ENCODE measurements around the gene TGFB3.
"Not testable (repeated sequence)": the region's sequence is repeated elsewhere in the genome, so short reads cannot be mapped to it uniquely, and the experiment has no call there.

TGFB3 gene

DNA sequence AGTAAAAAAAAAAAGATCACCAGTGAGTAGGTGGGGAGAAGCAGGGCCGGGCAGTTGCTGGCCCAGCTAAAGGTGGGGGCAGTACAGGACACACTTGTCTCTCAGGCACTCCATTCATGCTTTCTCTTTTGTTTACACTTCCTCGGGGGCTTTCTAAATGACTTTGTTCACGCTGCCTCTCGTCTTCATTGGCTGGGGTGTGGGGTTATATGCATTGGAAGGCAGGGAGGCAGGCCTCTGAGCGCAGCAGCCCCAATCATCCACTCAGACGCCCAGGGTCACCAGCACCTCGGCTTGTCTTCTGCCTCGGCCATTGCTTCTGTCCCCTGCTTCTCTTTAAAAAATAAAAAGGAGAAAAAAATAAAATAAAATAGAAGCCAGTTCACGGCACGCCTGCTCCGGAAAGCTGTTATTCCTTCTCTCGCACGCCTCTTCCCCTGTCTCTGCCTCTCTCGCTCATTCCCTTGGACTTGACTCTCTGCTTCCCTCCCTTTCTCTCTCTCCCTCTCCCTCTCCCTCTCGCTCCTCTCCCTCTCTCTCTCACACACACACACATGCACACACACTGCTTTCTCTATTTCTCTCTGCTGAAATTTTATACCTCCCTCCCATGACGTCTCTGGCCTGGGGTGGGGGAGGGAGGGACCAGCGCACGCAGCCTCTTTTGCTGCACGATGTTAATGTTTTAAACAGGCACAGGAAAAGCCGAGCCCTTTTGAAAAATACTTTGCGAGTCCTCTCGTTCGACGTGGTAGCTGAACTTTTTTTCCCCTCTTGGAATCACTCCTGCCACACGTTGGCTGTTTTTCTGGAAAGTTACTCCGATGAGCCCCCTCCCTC lies at the start of gene TGFB3:
TGFB3 (minus strand) TSS at position 570 of the 840 bp plus-strand sequence. CDS start 1,102 bp downstream, outside the sequence.
- DNase-seq (ENCODE audit: low read depth, low spot score), result peak; percentile 90

DNA sequence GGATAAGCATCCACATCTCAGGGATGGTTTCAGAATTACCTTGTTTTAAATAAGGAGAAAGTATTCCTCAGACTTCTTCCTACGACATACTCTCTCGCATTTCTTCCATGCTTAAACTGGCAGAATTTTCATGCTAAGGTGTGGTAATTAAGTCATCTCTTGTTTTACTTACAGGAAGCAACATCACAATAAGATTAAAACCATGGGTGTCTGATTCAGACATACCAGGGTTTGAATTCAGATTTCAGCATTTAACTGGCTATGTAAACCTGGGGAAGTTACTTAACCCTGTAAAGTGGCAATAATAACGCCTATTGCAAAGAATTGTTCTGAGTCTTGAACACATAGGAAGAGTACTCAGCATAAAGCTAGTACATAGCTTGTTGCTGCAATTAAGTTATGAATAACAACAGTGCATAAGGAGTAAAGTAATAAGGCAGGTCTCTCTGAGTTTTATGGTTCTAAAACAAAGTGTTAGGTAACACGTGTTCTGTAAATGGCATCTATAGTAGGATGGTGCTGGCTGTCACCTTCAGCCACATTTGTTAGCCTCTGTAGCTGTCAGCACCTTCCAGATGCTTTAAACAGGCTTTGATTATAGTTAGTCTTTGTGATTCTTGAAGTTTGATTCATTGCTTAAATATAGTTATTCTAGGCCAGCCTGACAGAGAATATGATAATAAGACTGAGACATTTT lies 42.6 kb upstream of the TGFB3 start:
- DNase-seq (ENCODE audit: low read depth, low spot score), result no peak

DNA sequence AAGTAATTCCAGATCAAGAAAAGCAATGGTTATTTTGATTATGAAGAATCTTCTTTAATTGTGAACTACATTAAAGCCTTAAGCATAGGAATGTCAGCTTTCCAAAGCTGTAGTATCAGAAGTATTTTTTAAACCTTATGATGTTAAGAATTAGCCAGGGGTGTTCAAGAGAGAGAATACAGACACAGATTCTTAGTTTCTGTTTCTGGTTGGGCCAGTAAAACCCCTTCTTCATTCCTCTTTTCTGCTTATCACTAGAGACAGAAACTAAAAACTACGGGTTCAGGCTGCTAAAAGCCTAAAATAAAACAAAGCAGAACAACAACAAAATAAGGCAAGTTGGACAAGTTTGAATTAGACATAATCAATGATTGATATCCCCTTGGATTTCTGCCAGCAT lies 42.0 kb upstream of the TGFB3 start:
- no peak for DNase-seq (ENCODE audit: low read depth, low spot score)

DNA sequence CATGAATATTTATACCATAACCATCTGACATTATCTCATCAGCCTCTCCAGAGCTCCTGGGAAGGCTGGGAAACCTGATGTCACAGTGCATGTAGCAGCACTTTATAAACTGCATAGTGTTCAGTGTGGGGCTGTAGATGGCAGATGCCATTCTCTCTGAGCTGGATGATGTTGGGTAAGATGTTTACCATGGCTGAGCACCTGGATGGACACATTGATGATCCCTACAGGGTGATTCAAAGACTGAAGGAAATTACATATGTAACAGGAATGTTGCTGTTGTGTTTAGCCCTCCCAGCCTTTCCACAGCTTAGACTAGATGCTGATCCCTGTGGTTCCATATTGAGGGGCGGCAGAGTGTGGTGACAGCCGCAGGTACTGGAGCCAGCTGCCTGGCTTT lies 41.2 kb upstream of the TGFB3 start:
- no peak for DNase-seq (ENCODE audit: low read depth, low spot score)

DNA sequence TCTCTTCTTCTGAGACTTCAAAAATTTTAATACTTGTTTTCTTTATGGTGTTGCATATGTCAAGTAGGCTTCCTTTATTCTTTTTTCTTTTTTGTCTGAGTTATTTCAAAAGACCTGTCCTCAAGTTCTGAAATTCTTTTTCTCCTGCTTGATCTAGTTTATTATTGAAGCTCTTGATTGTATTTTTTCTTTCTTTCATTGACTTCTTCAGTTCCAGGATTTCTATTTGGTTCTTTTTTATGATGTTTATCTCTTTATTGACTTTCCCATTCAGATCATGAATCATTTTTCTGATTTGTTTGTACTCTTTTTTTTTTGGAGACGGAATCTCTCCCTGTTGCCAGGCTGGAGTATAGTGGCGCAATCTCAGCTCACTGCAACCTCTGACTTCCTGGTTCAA lies 37.9 kb upstream of the TGFB3 start:
- DNase-seq (ENCODE audit: low read depth, low spot score), result no peak

DNA sequence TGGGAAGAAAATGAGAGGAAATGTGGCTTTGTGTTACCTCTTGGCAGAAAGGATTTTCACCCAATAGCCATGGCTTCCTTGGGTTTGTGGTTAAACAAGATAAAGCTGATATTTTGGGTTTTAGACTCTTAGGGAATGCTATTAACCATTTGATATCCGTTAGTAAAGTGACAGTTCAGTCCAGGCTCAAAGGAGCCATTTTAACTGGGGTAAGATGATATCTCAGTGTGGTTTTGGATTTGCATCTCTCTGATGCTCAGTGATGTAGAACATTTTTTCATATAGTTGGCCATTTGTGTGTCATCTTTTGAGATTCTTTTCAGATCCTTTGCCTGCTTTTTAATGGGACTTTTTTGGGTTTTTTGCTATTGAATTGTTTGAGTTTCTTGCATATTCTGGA lies 33.9 kb upstream of the TGFB3 start:
- no peak for DNase-seq (ENCODE audit: low read depth, low spot score)

DNA sequence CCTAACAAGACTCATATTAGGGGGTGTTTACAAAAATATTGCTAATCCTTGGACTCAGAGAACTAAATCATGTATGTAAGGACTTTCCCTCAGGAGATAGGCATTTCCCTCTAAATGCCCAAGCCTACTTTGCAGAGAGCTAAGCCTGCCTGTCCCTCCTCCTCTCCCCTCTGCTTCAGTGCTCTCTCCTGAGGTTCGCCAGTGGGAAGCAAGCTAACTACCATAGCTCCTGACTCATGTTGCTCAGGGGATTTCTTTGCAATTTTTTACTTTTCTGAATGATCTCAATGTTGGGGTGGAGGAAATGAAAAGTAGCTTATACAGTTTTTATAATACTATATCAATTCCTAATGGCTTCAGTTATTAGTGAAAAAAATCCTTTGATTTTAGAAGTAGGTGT lies 33.4 kb upstream of the TGFB3 start:
- no peak for DNase-seq (ENCODE audit: low read depth, low spot score)

DNA sequence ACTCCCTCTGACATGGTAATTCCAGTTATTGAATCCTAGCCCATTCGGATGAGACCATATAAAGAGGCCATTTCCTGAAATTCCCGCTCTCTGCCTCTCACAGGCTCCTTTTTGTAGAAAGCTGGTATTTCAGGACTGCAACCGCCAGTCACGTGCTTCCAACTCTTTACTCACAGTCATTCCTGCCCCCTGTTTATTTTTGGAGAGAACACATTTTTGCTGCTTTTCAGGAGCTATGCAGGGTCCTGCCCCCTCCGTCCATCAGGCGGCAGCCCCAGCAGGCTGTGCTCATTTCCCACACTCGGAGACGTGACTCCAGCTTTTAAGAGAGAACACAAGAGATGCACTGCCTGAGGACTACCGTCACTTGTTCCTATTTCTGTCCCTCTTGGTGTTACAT lies 30.6 kb upstream of the TGFB3 start:
- peak; percentile 6 for DNase-seq (ENCODE audit: low read depth, low spot score)

DNA sequence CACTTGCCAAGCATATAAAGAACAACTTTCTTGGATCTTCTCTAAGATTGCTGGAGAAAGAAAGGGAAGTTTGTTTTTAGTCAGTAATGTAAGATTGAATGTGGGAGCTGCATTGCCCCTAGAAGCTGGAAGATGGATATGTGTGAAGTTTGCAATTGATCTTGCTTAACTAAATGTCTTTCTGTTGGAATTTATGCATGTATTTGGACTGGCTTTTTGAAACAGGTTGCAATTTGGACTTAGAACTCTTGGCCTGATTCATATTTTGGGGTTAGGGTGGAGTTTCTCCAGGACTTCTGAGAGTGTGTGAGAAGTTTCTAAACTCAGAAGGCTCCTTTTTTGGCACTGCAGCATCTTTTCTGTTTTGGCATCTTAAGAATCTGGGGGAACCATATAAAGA lies 30.1 kb upstream of the TGFB3 start:
- no peak for DNase-seq (ENCODE audit: low read depth, low spot score)

DNA sequence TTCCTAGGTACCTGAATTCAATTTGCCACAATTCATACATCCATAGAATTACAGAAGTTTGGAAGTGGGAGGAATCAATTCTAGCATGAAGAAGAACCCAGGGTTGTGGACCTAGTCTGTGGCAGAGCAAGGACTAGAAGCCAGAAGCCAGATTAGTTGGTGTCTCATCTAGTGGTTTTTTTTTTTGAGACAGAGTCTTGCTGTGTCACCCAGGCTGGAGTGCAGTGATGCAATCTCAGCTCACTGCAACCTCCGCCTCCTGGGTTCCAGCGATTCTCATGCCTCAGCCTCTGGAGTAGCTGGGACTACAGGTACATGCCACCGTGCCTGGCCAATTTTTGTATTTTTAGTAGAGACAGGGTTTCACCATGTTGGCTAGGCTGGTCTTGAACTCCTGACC lies 27.8 kb upstream of the TGFB3 start:
- not testable (repeated sequence) for DNase-seq (ENCODE audit: low read depth, low spot score)

DNA sequence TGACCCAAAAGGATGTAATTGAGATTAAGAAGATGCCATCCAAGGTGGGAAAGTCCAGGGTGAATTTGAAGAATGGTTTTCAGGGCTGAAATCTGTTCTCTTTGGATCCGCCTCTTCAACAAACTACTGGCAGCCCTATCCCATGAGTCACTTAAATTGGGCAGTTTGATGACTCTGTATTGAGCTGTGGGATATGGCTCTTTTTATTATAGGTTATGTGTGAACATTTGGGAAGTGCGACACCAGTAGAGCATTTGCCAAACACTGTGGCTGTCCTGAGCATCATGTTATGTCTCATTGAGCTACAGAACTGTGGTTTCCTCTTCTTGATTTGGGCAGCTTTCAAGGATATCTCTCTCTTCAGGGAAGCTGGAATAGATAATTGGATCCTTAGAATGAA lies 26.1 kb upstream of the TGFB3 start:
- no peak for DNase-seq (ENCODE audit: low read depth, low spot score)

DNA sequence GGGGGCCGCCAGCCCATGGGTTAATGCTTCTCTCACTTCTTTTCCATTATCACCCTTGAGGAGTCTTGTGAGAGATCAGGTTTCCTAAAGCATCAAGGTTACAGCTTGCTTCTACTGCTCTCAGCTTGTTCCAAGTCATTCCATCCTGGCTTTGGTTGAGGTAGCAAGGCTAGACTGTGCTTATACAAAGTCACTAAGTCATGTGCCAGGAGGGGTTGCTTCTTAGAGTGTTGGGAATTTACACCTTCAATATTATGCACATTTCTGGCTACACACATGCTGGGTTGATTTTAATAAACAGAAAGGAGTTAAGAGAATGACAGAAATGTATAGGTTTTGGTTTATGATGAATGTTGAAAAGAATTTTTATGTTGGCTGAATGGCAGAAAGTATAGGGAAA lies 25.6 kb upstream of the TGFB3 start:
- no peak for DNase-seq (ENCODE audit: low read depth, low spot score)

DNA sequence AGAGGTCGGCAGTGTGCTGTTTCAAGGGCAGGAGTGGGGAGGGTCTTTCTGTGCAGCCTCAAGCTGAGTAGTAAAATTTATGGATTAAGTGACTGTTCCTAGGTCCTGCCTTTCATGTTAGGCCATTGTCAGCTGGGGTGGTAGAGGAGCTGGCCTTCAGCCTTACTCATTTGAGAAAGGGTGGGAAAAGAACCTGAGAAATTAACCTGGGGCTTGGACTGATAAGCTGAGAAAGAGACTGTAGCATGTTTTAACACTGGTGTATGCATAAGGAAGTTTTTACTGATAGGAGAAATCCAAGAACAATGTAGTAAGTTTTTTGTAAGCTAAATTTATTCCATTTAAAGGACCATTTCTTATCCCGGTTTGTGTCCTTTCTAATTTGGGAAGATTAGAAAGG lies 24.5 kb upstream of the TGFB3 start:
- DNase-seq (ENCODE audit: low read depth, low spot score), result no peak

DNA sequence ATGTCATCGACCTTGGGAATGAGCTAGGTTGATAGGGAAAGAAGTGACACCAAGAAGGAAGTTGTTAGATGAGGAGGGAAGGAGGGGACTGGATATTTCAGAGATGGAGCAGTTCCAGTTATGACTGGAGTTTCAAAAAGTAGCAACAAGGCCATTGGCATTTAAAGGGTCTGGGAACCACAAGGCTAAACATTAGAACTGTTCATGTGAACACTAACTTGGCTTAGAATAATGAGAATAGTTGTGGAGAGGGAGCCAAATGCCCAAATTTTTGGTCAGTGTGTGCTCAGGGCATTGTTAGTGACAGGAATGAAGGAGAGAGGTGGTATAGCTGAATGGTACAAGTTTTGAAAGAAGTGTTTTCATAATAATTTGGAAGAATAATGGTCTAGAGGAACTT lies 20.6 kb upstream of the TGFB3 start:
- DNase-seq (ENCODE audit: low read depth, low spot score), result no peak

DNA sequence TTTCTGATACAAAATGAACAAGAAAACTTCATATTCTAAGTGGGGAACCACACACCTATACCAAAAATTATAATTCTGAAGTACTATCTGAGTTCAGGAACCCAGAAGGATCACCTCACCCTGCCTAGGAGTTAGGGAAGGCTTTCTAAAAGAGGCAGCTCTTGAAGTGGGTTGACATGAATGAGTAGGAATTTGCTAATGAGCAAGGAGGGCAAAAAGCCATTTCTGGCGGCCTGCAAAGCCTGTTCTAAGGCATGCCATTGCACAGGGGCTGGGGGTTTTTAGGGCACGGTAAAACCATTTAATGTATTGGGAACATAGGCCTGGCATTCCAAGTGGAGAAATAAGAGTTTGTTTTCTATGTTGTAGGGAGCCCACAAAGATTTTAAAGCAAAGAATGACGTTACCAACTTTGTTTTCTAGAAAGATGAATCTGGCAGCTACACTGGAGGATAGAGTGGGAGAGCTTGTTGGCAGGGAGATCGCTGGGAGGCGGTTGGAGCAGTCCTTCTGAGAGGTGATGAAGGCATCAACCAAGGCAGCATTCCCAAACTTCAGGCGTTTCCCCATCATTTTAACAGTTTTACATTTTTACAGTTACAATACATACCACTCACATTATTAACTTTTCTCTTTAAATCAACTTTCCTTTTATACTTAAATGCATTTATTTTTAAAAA lies 17.9 kb upstream of the TGFB3 start:
- DNase-seq (ENCODE audit: low read depth, low spot score), result no peak

DNA sequence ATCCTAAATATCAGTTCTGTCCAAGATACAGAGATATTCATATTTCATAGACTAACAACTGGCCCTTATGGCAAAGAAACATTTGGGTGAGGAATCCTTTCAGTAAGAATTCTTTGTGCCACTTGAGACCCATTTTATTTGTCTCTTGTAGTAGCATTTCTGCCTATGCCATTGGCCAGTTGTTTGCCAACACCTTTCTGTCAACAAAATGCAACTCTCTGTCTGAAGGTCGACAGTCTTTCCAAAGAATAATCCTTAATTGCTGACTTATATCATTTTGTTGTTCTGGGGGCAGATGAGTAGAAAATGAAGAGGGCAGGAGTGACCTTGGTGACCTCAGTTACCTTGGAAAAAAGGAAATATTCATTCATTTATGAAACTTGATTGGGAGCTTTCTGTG lies 14.7 kb upstream of the TGFB3 start:
- DNase-seq (ENCODE audit: low read depth, low spot score), result no peak

DNA sequence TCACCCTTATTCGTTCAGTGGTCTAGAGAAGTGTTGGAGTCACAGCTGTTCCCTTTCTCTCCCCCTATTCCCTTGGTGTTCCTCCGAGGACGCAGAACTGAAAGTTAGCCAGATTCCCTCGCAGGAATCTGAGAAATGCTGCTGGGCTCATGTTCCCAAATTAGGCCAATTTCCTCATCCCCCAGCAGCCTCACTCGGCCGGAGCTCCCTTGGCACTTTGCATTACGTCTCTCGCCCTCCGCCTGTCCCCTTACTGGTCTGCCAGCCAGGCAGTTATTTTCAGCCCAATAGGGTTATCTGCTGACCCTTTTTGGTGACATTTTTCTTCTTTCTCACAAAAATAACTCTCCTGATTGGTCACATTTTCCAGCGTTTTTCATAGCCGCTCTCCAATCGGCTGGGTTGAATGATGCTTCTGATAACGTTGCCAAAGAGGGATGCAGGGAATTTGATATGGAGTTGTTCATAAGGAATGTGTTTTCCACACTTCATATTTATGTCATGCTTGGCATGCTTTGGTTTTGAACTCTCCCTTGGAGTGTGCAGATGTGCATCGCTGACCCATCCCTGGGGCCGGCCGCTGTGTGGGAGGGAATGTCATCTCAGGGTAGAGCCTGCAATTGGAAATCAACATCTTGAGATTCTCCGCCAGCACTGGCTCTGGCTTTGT lies 13.7 kb upstream of the TGFB3 start:
- DNase-seq (ENCODE audit: low read depth, low spot score), result no peak

DNA sequence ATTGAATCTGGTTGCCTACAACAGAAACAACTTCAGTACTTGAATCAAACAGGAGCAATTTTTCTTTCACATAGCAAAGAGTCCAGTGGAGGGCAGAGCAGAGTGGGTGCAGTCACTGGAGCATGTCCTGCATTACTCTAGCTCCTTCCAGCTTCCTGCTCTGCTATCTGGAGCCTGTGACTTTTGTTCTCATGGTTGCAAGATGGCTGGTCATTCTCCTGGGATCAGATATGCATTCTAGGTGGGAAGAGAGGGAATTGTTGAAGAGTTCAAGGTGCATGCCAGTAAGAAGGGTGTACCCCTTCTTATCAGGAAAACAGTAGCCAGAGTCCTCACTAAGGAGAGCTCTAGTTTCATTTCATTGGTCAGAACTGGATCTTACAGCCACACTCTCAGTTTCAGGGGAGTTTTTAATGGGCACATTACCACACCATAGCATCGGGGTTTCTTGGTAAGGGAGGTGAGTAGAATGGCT lies 11.8 kb upstream of the TGFB3 start:
- DNase-seq (ENCODE audit: low read depth, low spot score), result no peak

DNA sequence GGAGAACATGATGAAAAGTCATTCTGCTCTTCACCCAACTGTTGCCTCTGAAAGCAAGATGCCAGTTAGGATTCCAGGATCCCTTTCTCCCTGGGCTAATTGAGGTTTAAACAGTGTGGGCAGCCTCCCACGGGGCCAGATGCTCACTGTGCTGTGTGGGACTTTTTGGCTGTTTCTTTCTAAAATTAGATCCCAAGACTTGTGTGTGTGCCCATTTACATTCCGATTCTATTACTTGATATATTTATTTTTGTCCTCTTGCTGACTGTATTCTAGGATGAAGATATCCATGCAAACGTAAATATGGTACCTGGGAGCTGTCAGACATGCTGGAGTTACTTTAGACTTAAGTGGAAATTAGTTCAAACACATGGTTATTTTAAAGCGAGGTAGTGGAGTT lies 10.0 kb upstream of the TGFB3 start:
- no peak for DNase-seq (ENCODE audit: low read depth, low spot score)

DNA sequence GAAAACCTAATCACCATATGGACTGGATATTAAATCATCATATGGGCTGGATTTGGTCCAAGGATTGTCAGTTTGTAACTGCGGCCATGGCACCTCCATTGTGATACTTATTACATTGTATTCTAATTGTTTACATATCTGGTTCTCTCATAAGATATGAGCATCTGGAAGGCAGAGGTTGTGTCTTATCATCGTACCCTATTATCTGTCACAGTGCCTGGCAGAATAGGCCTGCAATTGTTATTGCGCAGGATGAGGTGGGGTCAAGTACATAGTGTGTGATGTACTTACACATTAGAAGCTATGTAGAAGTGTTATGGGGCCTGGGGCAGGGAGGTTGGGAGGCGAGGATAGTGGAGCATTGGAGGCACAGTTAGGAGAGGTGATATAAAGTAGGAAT lies 8.5 kb upstream of the TGFB3 start:
- no peak for DNase-seq (ENCODE audit: low read depth, low spot score)

DNA sequence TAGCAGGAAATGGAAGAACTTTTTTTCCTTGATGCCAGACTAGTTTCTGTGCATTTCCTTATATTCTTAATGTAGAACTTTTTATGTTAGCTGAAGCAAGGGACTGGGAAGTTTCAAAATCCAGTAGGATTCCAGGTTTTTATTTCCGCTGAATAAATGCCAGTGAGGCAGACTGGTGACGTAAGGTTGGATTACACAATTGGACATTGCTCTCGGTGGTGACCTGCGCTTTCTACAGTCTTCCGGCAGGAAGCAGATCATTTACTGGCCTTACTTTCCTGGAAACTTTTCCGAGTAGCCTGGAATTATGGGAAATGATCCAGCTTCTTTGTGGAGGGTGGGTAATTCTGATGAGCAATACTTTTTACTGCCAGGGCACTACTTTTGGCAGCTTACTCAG lies 7.3 kb upstream of the TGFB3 start:
- no peak for DNase-seq (ENCODE audit: low read depth, low spot score)
